Naive thymus-derived CD4-positive, alpha-beta T cell (primary cell): ENCODE measurements around the gene MYO1F. TPM values are rescaled to one million over a fixed set of nuclear protein-coding genes. Genes with fewer than 3 reads are reported as not detected.

Experiments used
- ATAC-seq: fragments of 150-1000 bp; cut with Tn5 transposase; 2 replicates; pipeline ENCODE4 v1.10.0; 2021; ENCODE audit warnings: mild to moderate bottlenecking, moderate library complexity
- CTCF ChIA-PET: fragments of 350-600 bp; sonication (Branson Sonifier 250); formaldehyde crosslinking; loops from one replicate; lab custom pipeline; 2021; ENCODE audit warnings: antibody characterized with exemption; lab: Charles Lee
- POLR2A ChIA-PET: fragments of 350-600 bp; sonication (Branson Sonifier 250); formaldehyde crosslinking; loops from one replicate; lab custom pipeline; 2021; ENCODE audit warnings: antibody characterized with exemption, inconsistent platforms; lab: Charles Lee
- DNase-seq, 9 donors: peaks; one replicate each; pipeline versions ENCODE4 v3.0.0 to v3.0.0-alpha.2; 2020 to 2022; ENCODE audit warnings: mixed read lengths in 1 of 9
- H3K27ac ChIP-seq: one replicate; pipeline ENCODE4 v1.7.0; 2013; ENCODE audit warnings: mild to moderate bottlenecking, low read depth, low read length, moderate library complexity
- H3K27me3 ChIP-seq, 2 donors: one replicate each; pipeline ENCODE4 v1.7.0; 2013; ENCODE audit warnings: low read length in 2 of 2, mild to moderate bottlenecking in 2 of 2, moderate library complexity in 2 of 2; ENCODE audit not compliant: control insufficient read depth in 2 of 2, insufficient read depth in 2 of 2
- H3K36me3 ChIP-seq, 3 experiments: 1 replicate in 2 of 3; 2 replicates in 1 of 3; pipeline ENCODE4 v1.7.0; 2013; ENCODE audit warnings: low read length in 3 of 3, mild to moderate bottlenecking in 3 of 3, moderate library complexity in 1 of 3; ENCODE audit not compliant: insufficient read depth in 3 of 3, control insufficient read depth in 2 of 3
- H3K4me1 ChIP-seq, 2 donors: one replicate each; pipeline ENCODE4 v1.7.0; 2013; ENCODE audit warnings: low read length in 2 of 2, mild to moderate bottlenecking in 2 of 2, moderate library complexity in 1 of 2; ENCODE audit not compliant: control insufficient read depth in 2 of 2, insufficient read depth in 2 of 2
- H3K4me3 ChIP-seq: 2 replicates; pipeline ENCODE4 v1.7.0; 2013; ENCODE audit warnings: mild to moderate bottlenecking, low read length
- H3K9me3 ChIP-seq, 3 experiments: 1 replicate in 2 of 3; 2 replicates in 1 of 3; pipeline ENCODE4 v1.7.0; 2013; ENCODE audit warnings: low read length in 3 of 3; ENCODE audit not compliant: control insufficient read depth in 2 of 3
- H3K27ac Mint-ChIP-seq, 9 donors: one replicate each; pipeline ENCODE4 v1.8.0; 2020 to 2022; ENCODE audit warnings: mixed read lengths in 9 of 9, mild to moderate bottlenecking in 8 of 9, moderate library complexity in 5 of 9, inconsistent platforms in 2 of 9
- H3K27me3 Mint-ChIP-seq, 5 donors: one replicate each; pipeline ENCODE4 v1.8.0; 2021 to 2022; ENCODE audit warnings: mixed read lengths in 5 of 5, mild to moderate bottlenecking in 1 of 5
- H3K36me3 Mint-ChIP-seq, 5 donors: one replicate each; pipeline ENCODE4 v1.8.0; 2020 to 2022; ENCODE audit warnings: mixed read lengths in 5 of 5, mild to moderate bottlenecking in 3 of 5, inconsistent platforms in 1 of 5
- H3K4me1 Mint-ChIP-seq, 7 donors: one replicate each; pipeline ENCODE4 v1.8.0; 2020 to 2022; ENCODE audit warnings: mixed read lengths in 7 of 7, mild to moderate bottlenecking in 3 of 7, inconsistent platforms in 1 of 7
- H3K4me3 Mint-ChIP-seq, 10 donors: one replicate each; pipeline ENCODE4 v1.8.0; 2020 to 2022; ENCODE audit warnings: mild to moderate bottlenecking in 10 of 10, mixed read lengths in 10 of 10, moderate library complexity in 6 of 10, inconsistent platforms in 2 of 10
- H3K9me3 Mint-ChIP-seq, 11 donors: one replicate each; pipeline ENCODE4 v1.8.0; 2020 to 2022; ENCODE audit warnings: mixed read lengths in 11 of 11, mild to moderate bottlenecking in 4 of 11, inconsistent platforms in 1 of 11, moderate library complexity in 1 of 11
- intact Hi-C, 2 donors: fragments of 100-400 bp; cut with micrococcal nuclease; formaldehyde crosslinking; loops; one replicate each; pipeline ENCODE4 v1.15.1; 2023
- polyA plus RNA-seq, 2 donors: library from polyadenylated mRNA; unstranded; fragments of 300-500 nt; fragmentation: Illumina TruSeq; gene quantifications; one replicate each; pipeline ENCODE4 v1.2.3, GENCODE V29; 2021
- total RNA-seq, 6 experiments: library from RNA in 5 of 6; stranded (reverse) in 5 of 6; gene quantifications; 1 replicate in 5 of 6; 2 replicates in 1 of 6; pipeline ENCODE4 v1.2.3 and lab custom pipeline; 2021 to 2026

MYO1F gene
- total and polyA plus RNA-seq, 7 experiments from 2014 or later, result 0.83 to 472 (median 26.7) TPM

DNA sequence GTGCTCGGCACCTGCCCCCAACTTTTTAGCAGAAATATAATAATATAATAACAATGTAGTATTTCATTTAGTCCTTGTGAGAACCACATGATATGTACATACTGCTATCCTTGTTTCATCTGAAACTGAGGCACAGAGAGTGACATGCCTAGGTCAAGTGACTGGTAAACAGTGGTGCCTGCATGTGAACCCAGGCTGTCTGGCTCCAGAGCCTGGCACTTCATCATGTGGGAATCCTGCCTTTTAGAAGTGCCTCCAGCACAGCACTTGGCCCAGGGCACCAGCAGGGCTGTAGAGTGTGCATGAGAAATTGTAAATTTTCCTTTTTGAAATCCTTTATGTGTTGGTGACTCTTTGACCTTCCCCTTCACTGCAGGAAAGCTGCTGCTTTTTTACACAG, 102.2 kb downstream of the MYO1F start:
- H3K27ac ChIP-seq, result no peak overlapping the region
- no peaks in the 10 kb centered on the region for H3K9me3 Mint-ChIP-seq
- H3K27me3 ChIP-seq, result no peaks in the 10 kb centered on the region
- H3K27ac Mint-ChIP-seq, result peak overlapping the region in 3 of 9 donors; percentile 24 to 80 (median 51)
- H3K9me3 ChIP-seq, result no peaks in the 10 kb centered on the region
- DNase-seq (no peak), ATAC-seq (no peak)
- no peaks in the 10 kb centered on the region for H3K27me3 Mint-ChIP-seq
- POLR2A ChIA-PET, result no interaction called here
- H3K4me3 ChIP-seq, result no peak overlapping the region
- no peak overlapping the region for H3K4me3 Mint-ChIP-seq
- intact Hi-C loops, result loop anchor here in 1 of 2 donors (5.0 kb wide), 1 partner anchor 42 kb away; no protein-coding TSS in a partner anchor
- peaks cover 8 to 9% of the 10 kb centered on the region in 2 donors for H3K4me1 ChIP-seq
- H3K36me3 Mint-ChIP-seq, result peaks cover 0 to 43% (median 20%) of the 10 kb centered on the region in 5 donors
- peaks cover 22 to 80% (median 28%) of the 10 kb centered on the region in 3 experiments for H3K36me3 ChIP-seq
- H3K4me1 Mint-ChIP-seq, result peaks cover 23 to 59% (median 53%) of the 10 kb centered on the region in 7 donors
- CTCF ChIA-PET, result no interaction called here

DNA sequence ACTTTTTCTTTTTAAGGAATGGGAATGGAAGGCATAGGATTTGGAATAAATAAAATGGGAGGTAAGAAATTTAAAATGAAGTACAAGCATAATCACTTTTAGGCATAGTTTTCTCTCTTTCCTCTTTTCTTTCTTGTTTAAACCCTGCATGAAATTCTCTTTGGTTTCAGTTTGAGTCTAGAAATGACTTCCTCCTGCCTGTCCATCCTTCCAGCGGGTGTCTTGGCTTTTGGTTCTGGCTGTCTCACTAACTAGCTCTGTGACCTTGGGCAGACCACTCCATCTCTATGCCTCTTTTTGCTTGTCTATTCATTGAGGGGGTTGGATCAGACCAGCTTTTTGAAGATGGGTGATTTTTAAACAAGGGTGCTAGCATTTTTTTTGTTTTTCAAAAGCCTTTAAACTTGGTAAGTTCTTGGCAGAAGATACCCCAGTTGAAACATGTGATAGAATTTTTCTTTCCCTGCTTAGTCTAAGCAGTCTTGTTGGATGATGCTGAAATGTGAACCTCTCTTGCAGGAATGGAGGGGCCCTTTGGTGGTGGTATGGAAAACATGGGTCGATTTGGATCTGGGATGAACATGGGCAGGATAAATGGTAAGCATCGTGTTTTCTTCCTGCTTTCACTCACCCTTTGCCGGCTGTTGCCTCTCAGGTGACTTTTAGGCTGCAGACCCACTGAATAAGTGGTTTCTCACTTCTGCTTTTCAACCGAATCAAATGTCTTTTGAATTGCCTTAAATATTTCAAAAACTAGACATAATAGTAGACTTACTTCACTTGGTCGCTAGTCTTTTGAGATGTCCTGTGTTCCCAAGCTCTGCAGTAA, 103.4 kb downstream of the MYO1F start:
- Mint-ChIP-seq H3K27me3 (no peaks in the 10 kb centered on the region), H3K36me3 (peaks cover 3 to 55% (median 27%) of the 10 kb centered on the region in 5 donors), H3K9me3 (no peaks in the 10 kb centered on the region), H3K4me1 (peaks cover 23 to 59% (median 52%) of the 10 kb centered on the region in 7 donors), H3K27ac (peak overlapping the region; percentile 48 to 87 (median 59)), H3K4me3 (peak overlapping the region in 1 of 10 donors; percentile 4)
- DNase-seq (no peak), ATAC-seq (no peak)
- ChIA-PET CTCF (interaction anchor here (0.7 kb wide), 1 partner anchor 10 kb away, joined by 3 read pairs; no protein-coding TSS in a partner anchor), POLR2A (interaction anchor here (0.6 to 1.0 kb wide), 3 partner anchors 11 to 84 kb away, joined by 3 to 4 read pairs (median 4); no protein-coding TSS in a partner anchor)
- no peaks in the 10 kb centered on the region for H3K9me3 ChIP-seq
- no peaks in the 10 kb centered on the region for H3K27me3 ChIP-seq
- peaks cover 8 to 9% of the 10 kb centered on the region in 2 donors for H3K4me1 ChIP-seq
- H3K36me3 ChIP-seq, result peaks cover 29 to 91% (median 40%) of the 10 kb centered on the region in 3 experiments
- intact Hi-C loops, result no loop called here
- no peak overlapping the region for H3K27ac ChIP-seq
- no peak overlapping the region for H3K4me3 ChIP-seq

Other genes with a start within 250 kb of the MYO1F start
- 1 to 10 TPM; 1.3 to 4.4 (median 1.8) TPM for gene KANK3, start 234.2 kb downstream of the MYO1F start, total RNA-seq
- gene KANK3, start 234.2 kb downstream of the MYO1F start, polyA plus RNA-seq, result under 1 TPM; 0.52 to 0.72 TPM
- gene ANGPTL4, start 213.3 kb downstream of the MYO1F start, total RNA-seq, result 1 to 10 TPM in 1 of 5 experiments, not detected in 4; 1.1 TPM
- gene ANGPTL4, start 213.3 kb downstream of the MYO1F start, polyA plus RNA-seq, result not detected
- 100 to 1,000 TPM in 3 of 5 experiments, 10 to 100 TPM in 2; 77.4 to 113 (median 103) TPM for gene RAB11B, start 187.1 kb downstream of the MYO1F start, total RNA-seq
- 10 to 100 TPM; 53.1 to 63.8 TPM for gene RAB11B, start 187.1 kb downstream of the MYO1F start, polyA plus RNA-seq
- 10 to 100 TPM; 18.0 to 42.1 (median 23.4) TPM for gene MARCHF2, start 164.1 kb downstream of the MYO1F start, total RNA-seq
- gene MARCHF2, start 164.1 kb downstream of the MYO1F start, polyA plus RNA-seq, result 10 to 100 TPM; 23.2 to 41.4 TPM
- gene HNRNPM, start 132.5 kb downstream of the MYO1F start, total RNA-seq, result 100 to 1,000 TPM; 175 to 280 (median 272) TPM
- gene HNRNPM, start 132.5 kb downstream of the MYO1F start, polyA plus RNA-seq, result 100 to 1,000 TPM; 210 to 378 TPM
- gene PRAM1, start 74.8 kb downstream of the MYO1F start, total RNA-seq, result 10 to 100 TPM in 2 of 5 experiments, 1 to 10 TPM in 3; 1.1 to 82.8 (median 3.9) TPM
- under 1 TPM; 0.12 to 0.34 TPM for gene PRAM1, start 74.8 kb downstream of the MYO1F start, polyA plus RNA-seq
- 10 to 100 TPM; 36.0 to 69.2 (median 60.8) TPM for gene ZNF414, start 63.3 kb downstream of the MYO1F start, total RNA-seq
- gene ZNF414, start 63.3 kb downstream of the MYO1F start, polyA plus RNA-seq, result 10 to 100 TPM; 20.2 to 25.4 TPM
- gene ADAMTS10, start 33.3 kb upstream of the MYO1F start, total RNA-seq, result 100 to 1,000 TPM in 1 of 5 experiments, 10 to 100 TPM in 3, 1 to 10 TPM in 1; 8.2 to 102 (median 88.9) TPM
- 1 to 10 TPM; 1.5 to 3.4 TPM for gene ADAMTS10, start 33.3 kb upstream of the MYO1F start, polyA plus RNA-seq
- gene NFILZ, start 53.2 kb upstream of the MYO1F start, total RNA-seq, result not detected
- gene NFILZ, start 53.2 kb upstream of the MYO1F start, polyA plus RNA-seq, result not detected
- gene ACTL9, start 121.4 kb upstream of the MYO1F start, total RNA-seq, result not detected
- gene ACTL9, start 121.4 kb upstream of the MYO1F start, polyA plus RNA-seq, result not detected
- under 1 TPM in 1 of 5 experiments, not detected in 4; 0.12 TPM for gene OR2Z1, start 144.2 kb upstream of the MYO1F start, total RNA-seq
- not detected for gene OR2Z1, start 144.2 kb upstream of the MYO1F start, polyA plus RNA-seq